CD4-positive, alpha-beta T cell (primary cell): Measurements from ENCODE around the gene PLD6. TPM values are rescaled to one million over a fixed set of nuclear protein-coding genes. Genes with fewer than 3 reads are reported as not detected.

Experiments used
- ATAC-seq: fragments of 200-7000 bp; cut with Tn5 transposase; one replicate; pipeline ENCODE4 v1.10.0; 2022; ENCODE audit warnings: mild to moderate bottlenecking; ENCODE audit not compliant: poor library complexity
- CTCF ChIA-PET: fragments of 350-600 bp; sonication (Branson Sonifier 250); formaldehyde crosslinking; loops from one replicate; lab custom pipeline; 2021; ENCODE audit warnings: antibody characterized with exemption, inconsistent platforms; lab: Charles Lee
- POLR2A ChIA-PET: fragments of 350-600 bp; sonication (Branson Sonifier 250); formaldehyde crosslinking; loops from one replicate; lab custom pipeline; 2021; ENCODE audit warnings: antibody characterized with exemption, inconsistent platforms; lab: Charles Lee
- DNase-seq, 14 experiments: peaks; one replicate each; pipeline ENCODE4 v3.0.0-alpha.2; 2013 to 2020; ENCODE audit warnings: mixed read lengths in 2 of 14
- H3K27ac ChIP-seq, 2 donors: one replicate each; pipeline versions ENCODE4 v1.5.1 to v1.7.0; 2013; ENCODE audit warnings: low read length in 2 of 2, low read depth in 1 of 2, mild to moderate bottlenecking in 1 of 2
- H3K27me3 ChIP-seq, 2 experiments: 1 replicate in 1 of 2; 2 replicates in 1 of 2; pipeline versions ENCODE4 v1.6.1 to v1.7.0; 2013; ENCODE audit warnings: low read length in 2 of 2, control low read depth in 1 of 2, mild to moderate bottlenecking in 1 of 2, moderate library complexity in 1 of 2; ENCODE audit not compliant: insufficient read depth in 2 of 2, control insufficient read depth in 1 of 2
- H3K36me3 ChIP-seq: one replicate; pipeline ENCODE4 v1.6.1; 2013; ENCODE audit warnings: low read length, control low read depth; ENCODE audit not compliant: insufficient read depth
- H3K4me1 ChIP-seq: one replicate; pipeline ENCODE4 v1.6.1; 2013; ENCODE audit warnings: low read length, control low read depth; ENCODE audit not compliant: insufficient read depth
- H3K4me3 ChIP-seq: one replicate; pipeline ENCODE4 v1.5.1; 2013; ENCODE audit warnings: mild to moderate bottlenecking, low read length, moderate library complexity
- H3K9me3 ChIP-seq, 2 experiments: 1 replicate in 1 of 2; 2 replicates in 1 of 2; pipeline versions ENCODE4 v1.6.1 to v1.7.0; 2013; ENCODE audit warnings: low read length in 2 of 2, mild to moderate bottlenecking in 2 of 2, control low read depth in 1 of 2, moderate library complexity in 1 of 2; ENCODE audit not compliant: control insufficient read depth in 1 of 2, insufficient read depth in 1 of 2
- H3K27ac Mint-ChIP-seq: one replicate; pipeline ENCODE4 v1.8.0; 2020; ENCODE audit warnings: mixed read lengths
- H3K27me3 Mint-ChIP-seq: one replicate; pipeline ENCODE4 v1.8.0; 2021; ENCODE audit warnings: mixed read lengths
- H3K36me3 Mint-ChIP-seq: one replicate; pipeline ENCODE4 v1.8.0; 2021; ENCODE audit warnings: low read depth, mixed read lengths
- H3K4me1 Mint-ChIP-seq: one replicate; pipeline ENCODE4 v1.8.0; 2021; ENCODE audit warnings: low read depth, mixed read lengths
- H3K4me3 Mint-ChIP-seq: one replicate; pipeline ENCODE4 v1.8.0; 2020; ENCODE audit warnings: mild to moderate bottlenecking, mixed read lengths
- H3K9me3 Mint-ChIP-seq: one replicate; pipeline ENCODE4 v1.8.0; 2020; ENCODE audit warnings: mixed read lengths
- intact Hi-C, 2 experiments: fragments of 100-400 bp; cut with DNase I in 1 of 2; cut with micrococcal nuclease in 1 of 2; formaldehyde crosslinking; loops; one replicate each; pipeline versions ENCODE4 v1.15.1 to v1.9.0; 2023 to 2025; cut with DNase I, micrococcal nuclease
- total RNA-seq, 174 experiments: library from RNA in 2 of 174; stranded (reverse) in 2 of 174; gene quantifications; one replicate each; pipeline ENCODE4 v1.2.3 and lab custom pipeline; 2021 to 2026
- TF ChIP-seq, protein P1 (sequence below): fragments of 200-600 bp; IDR thresholded peaks from one replicate; pipeline ENCODE4 v1.8.0; 2022; ENCODE audit warnings: antibody characterized with exemption, mild to moderate bottlenecking

Gene PLD6
- total RNA-seq, 2 experiments from 2014 or later = 7.1 to 7.5 TPM

DNA sequence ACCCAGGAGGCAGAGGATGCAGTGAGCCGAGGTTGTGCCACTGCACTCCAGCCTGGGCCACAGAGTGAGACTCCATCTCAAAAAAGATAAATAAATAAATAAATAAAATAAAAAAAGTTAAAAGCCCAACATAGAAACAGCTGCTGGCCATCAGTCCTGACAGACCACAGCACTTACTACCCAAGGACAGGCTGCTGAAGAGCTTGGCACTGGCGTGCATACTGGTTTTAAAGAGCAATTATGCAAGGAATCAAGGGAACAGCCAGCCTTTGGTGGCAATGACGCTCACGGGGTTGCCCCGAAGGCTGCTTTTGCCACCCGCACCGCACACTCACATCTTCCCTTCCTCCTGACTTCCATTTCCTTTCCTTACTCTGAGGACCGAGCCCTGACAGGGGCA, 4.2 kb downstream of the PLD6 start:
- DNase-seq (no peak), ATAC-seq (no peak)
- CTCF ChIA-PET = no interaction called here
- Mint-ChIP-seq H3K9me3 (no peaks in the 10 kb centered on the region), H3K36me3 (peaks cover 47% of the 10 kb centered on the region), H3K27ac (no peak overlapping the region), H3K27me3 (no peaks in the 10 kb centered on the region), H3K4me3 (no peak overlapping the region), H3K4me1 (peaks cover 34% of the 10 kb centered on the region)
- POLR2A ChIA-PET = interaction anchor here (1.0 to 1.7 kb wide), 2 partner anchors 19 to 26 kb away, joined by 5 to 6 read pairs; no protein-coding TSS in a partner anchor
- TF ChIP-seq, protein P1, sequence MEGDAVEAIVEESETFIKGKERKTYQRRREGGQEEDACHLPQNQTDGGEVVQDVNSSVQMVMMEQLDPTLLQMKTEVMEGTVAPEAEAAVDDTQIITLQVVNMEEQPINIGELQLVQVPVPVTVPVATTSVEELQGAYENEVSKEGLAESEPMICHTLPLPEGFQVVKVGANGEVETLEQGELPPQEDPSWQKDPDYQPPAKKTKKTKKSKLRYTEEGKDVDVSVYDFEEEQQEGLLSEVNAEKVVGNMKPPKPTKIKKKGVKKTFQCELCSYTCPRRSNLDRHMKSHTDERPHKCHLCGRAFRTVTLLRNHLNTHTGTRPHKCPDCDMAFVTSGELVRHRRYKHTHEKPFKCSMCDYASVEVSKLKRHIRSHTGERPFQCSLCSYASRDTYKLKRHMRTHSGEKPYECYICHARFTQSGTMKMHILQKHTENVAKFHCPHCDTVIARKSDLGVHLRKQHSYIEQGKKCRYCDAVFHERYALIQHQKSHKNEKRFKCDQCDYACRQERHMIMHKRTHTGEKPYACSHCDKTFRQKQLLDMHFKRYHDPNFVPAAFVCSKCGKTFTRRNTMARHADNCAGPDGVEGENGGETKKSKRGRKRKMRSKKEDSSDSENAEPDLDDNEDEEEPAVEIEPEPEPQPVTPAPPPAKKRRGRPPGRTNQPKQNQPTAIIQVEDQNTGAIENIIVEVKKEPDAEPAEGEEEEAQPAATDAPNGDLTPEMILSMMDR = no peak
- H3K4me3 ChIP-seq = no peak overlapping the region
- H3K36me3 ChIP-seq = peaks cover 24% of the 10 kb centered on the region
- H3K27me3 ChIP-seq = no peaks in the 10 kb centered on the region
- peaks cover 34% of the 10 kb centered on the region for H3K4me1 ChIP-seq
- H3K27ac ChIP-seq = no peak overlapping the region
- peaks cover 0 to 5% of the 10 kb centered on the region in 2 experiments for H3K9me3 ChIP-seq
- intact Hi-C loops = loop anchor here in 1 of 2 experiments (10.0 kb wide), 1 partner anchor 47 kb away; no protein-coding TSS in a partner anchor

DNA sequence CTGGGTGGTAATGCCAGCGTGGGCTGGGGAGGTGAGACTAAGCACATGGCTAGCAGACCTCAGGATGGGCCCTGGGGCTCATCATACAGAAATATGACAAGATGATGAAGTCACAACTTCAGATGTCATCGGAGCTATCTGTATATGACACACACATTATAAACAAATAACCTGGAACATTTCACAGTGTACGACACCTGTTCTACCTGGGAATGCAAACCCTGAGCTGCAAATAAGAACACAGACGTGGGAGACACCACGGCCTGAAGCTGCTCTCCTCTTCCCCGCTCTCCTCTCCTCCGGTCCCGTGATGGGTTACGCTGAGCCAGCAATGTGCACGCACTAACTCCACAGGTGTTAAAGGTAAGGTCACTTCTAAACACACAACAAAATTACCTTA, 4.9 kb downstream of the PLD6 start:
- H3K27ac ChIP-seq = no peak overlapping the region
- Mint-ChIP-seq H3K36me3 (peaks cover 47% of the 10 kb centered on the region), H3K4me1 (peaks cover 37% of the 10 kb centered on the region), H3K9me3 (no peaks in the 10 kb centered on the region), H3K27me3 (no peaks in the 10 kb centered on the region), H3K27ac (no peak overlapping the region), H3K4me3 (no peak overlapping the region)
- ATAC-seq = no peak
- H3K9me3 ChIP-seq = no peaks in the 10 kb centered on the region
- no peak overlapping the region for H3K4me3 ChIP-seq
- H3K27me3 ChIP-seq = no peaks in the 10 kb centered on the region
- intact Hi-C loops = loop anchor here in 1 of 2 experiments (10.0 kb wide), 1 partner anchor 46 kb away; no protein-coding TSS in a partner anchor
- TF ChIP-seq, protein P1 = no peak
- H3K4me1 ChIP-seq = peaks cover 29% of the 10 kb centered on the region
- DNase-seq = no peak
- ChIA-PET POLR2A (interaction anchor here (0.9 to 1.7 kb wide), 3 partner anchors 13 to 25 kb away, joined by 3 to 6 read pairs (median 5); no protein-coding TSS in a partner anchor), CTCF (no interaction called here)
- peaks cover 24% of the 10 kb centered on the region for H3K36me3 ChIP-seq

GRCh38 chr17:17200831-17201230, 5.3 kb downstream of the PLD6 start:
- H3K4me3 ChIP-seq = no peak overlapping the region
- DNase-seq (no peak), ATAC-seq (no peak)
- no peak overlapping the region for H3K27ac ChIP-seq
- Mint-ChIP-seq H3K9me3 (no peaks in the 10 kb centered on the region), H3K4me3 (no peak overlapping the region), H3K36me3 (peaks cover 47% of the 10 kb centered on the region), H3K4me1 (peaks cover 37% of the 10 kb centered on the region), H3K27ac (no peak overlapping the region), H3K27me3 (no peaks in the 10 kb centered on the region)
- CTCF ChIA-PET = no interaction called here
- H3K9me3 ChIP-seq = no peaks in the 10 kb centered on the region
- POLR2A ChIA-PET = interaction anchor here (0.9 to 1.7 kb wide), 3 partner anchors 13 to 25 kb away, joined by 3 to 6 read pairs (median 5); no protein-coding TSS in a partner anchor
- H3K4me1 ChIP-seq = peaks cover 29% of the 10 kb centered on the region
- H3K36me3 ChIP-seq = peaks cover 24% of the 10 kb centered on the region
- intact Hi-C loops = loop anchor here in 1 of 2 experiments (10.0 kb wide), 1 partner anchor 46 kb away; no protein-coding TSS in a partner anchor
- no peaks in the 10 kb centered on the region for H3K27me3 ChIP-seq
- TF ChIP-seq, protein P1 = no peak
